Keratinocyte (primary cell): ENCODE data around the gene GOSR1. TPM values are rescaled to one million over a fixed set of nuclear protein-coding genes. Genes with fewer than 3 reads are reported as not detected.

Experiments used
- DNase-seq: peaks from one replicate; pipeline ENCODE4 v3.0.0-alpha.2; 2011; ENCODE audit warnings: low read depth, missing footprints, low spot score
- FAIRE-seq: peaks from 2 replicates; lab custom pipeline; 2011; peaks lifted over from hg19 to GRCh38; lab: Jason Lieb, UNC
- H2AFZ ChIP-seq: 2 replicates; pipeline ENCODE4 v1.6.0; 2012; ENCODE audit warnings: low read length, control low read depth, inconsistent platforms; ENCODE audit not compliant: control insufficient read depth
- H3K27ac ChIP-seq: 2 replicates; pipeline ENCODE4 v1.5.1; 2011; ENCODE audit warnings: low read length; ENCODE audit not compliant: control insufficient read depth, insufficient read depth
- H3K27me3 ChIP-seq: 3 replicates; pipeline ENCODE4 v1.6.0; 2011; ENCODE audit warnings: low read length; ENCODE audit not compliant: control insufficient read depth, insufficient read depth; ENCODE audit errors: extremely low read depth
- H3K36me3 ChIP-seq, 2 experiments: 2 replicates in 1 of 2; 3 replicates in 1 of 2; pipeline ENCODE4 v1.5.1; 2011; ENCODE audit warnings: low read length in 2 of 2, mild to moderate bottlenecking in 1 of 2; ENCODE audit not compliant: control insufficient read depth in 2 of 2, insufficient read depth in 2 of 2; ENCODE audit errors: extremely low read depth in 1 of 2
- H3K4me1 ChIP-seq: 3 replicates; pipeline ENCODE4 v1.5.1; 2011; ENCODE audit warnings: low read length; ENCODE audit not compliant: control insufficient read depth, insufficient read depth; ENCODE audit errors: extremely low read depth
- H3K4me2 ChIP-seq: 3 replicates; pipeline ENCODE4 v1.6.0; 2011; ENCODE audit warnings: low read depth, low read length; ENCODE audit not compliant: control insufficient read depth, insufficient read depth; ENCODE audit errors: extremely low read depth
- H3K4me3 ChIP-seq, 3 experiments: fragments of 200-600 bp in 1 of 3; sonication (generic) in 1 of 3; 2 replicates in 2 of 3; 3 replicates in 1 of 3; pipeline ENCODE4 v1.5.1; 2011 to 2016; ENCODE audit warnings: low read length in 3 of 3, mild to moderate bottlenecking in 3 of 3, control low read depth in 2 of 3, inconsistent platforms in 1 of 3, low read depth in 1 of 3, mixed read lengths in 1 of 3, mixed run types in 1 of 3, moderate library complexity in 1 of 3; ENCODE audit not compliant: control insufficient read depth in 2 of 3, insufficient read depth in 2 of 3; ENCODE audit errors: extremely low read depth in 1 of 3
- H3K79me2 ChIP-seq: 2 replicates; pipeline ENCODE4 v1.6.0; 2012; ENCODE audit warnings: low read length; ENCODE audit not compliant: control insufficient read depth, insufficient read depth
- H3K9ac ChIP-seq: 3 replicates; pipeline ENCODE4 v1.6.0; 2011; ENCODE audit warnings: low read length; ENCODE audit not compliant: control insufficient read depth, insufficient read depth; ENCODE audit errors: extremely low read depth
- H3K9me1 ChIP-seq: 3 replicates; pipeline ENCODE4 v1.6.0; 2011; ENCODE audit warnings: low read length; ENCODE audit not compliant: control insufficient read depth, insufficient read depth; ENCODE audit errors: extremely low read depth
- H3K9me3 ChIP-seq: 2 replicates; pipeline ENCODE4 v1.5.1; 2012; ENCODE audit warnings: low read depth, low read length; ENCODE audit not compliant: control insufficient read depth
- H4K20me1 ChIP-seq: 3 replicates; pipeline ENCODE4 v1.6.0; 2011; ENCODE audit warnings: low read length; ENCODE audit not compliant: control insufficient read depth, insufficient read depth; ENCODE audit errors: extremely low read depth
- EZH2 ChIP-seq: IDR thresholded peaks from one replicate; pipeline ENCODE4 v1.6.1; 2012; ENCODE audit warnings: inconsistent platforms, mild to moderate bottlenecking, low read length, moderate library complexity
- dilution Hi-C: fragments of 300-500 bp; cut with MboI; formaldehyde crosslinking; loops from one replicate; pipeline ENCODE4 v1.7.0; 2020; ENCODE audit warnings: low sequenced_read_pairs; ENCODE audit not compliant: extremely low pct_ligation_motif_present
- polyA plus RNA-seq, 5 experiments: library from polyadenylated mRNA; depleted of rRNA in 3 of 5; stranded (reverse) in 3 of 5; stranded (forward) in 1 of 5; unstranded in 1 of 5; fragments of >200 nt; gene quantifications; 1 replicate in 1 of 5; 2 replicates in 3 of 5; 3 replicates in 1 of 5; pipeline versions ENCODE4 v1.2.1 to v1.2.3, GENCODE V29; 2011 to 2012; ENCODE audit warnings: missing spikeins in 2 of 5, low read depth in 1 of 5, low replicate concordance in 1 of 5
- TF ChIP-seq, protein P1 (sequence below), 3 experiments: IDR thresholded peaks in 1 of 3; conservative IDR thresholded peaks in 1 of 3; optimal IDR thresholded peaks in 1 of 3; 2 replicates in 2 of 3; 3 replicates in 1 of 3; pipeline versions ENCODE3 to v1.5.1; 2011; ENCODE audit warnings: low read length in 3 of 3, mild to moderate bottlenecking in 3 of 3, moderate library complexity in 2 of 3, control low read depth in 1 of 3, inconsistent platforms in 1 of 3; ENCODE audit not compliant: insufficient read depth in 2 of 3; ENCODE audit errors: extremely low read depth in 1 of 3

Gene GOSR1
- polyA plus RNA-seq, 1 donor (not counting 4 experiments of a cell fraction or from before 2014, with no cell fraction given): 24.5 TPM

- Histone ChIP-seq H3K9me3 (no peaks in the 10 kb centered on the region), H3K4me1 (peaks cover 6% of the 10 kb centered on the region), H3K4me3 (no peak overlapping the region), H3K79me2 (peaks cover 22% of the 10 kb centered on the region), H3K4me2 (no peak overlapping the region), H3K9me1 (no peaks in the 10 kb centered on the region), H3K9ac (no peak overlapping the region), H3K36me3 (peaks cover 3 to 22% of the 10 kb centered on the region in 2 experiments), H4K20me1 (no peaks in the 10 kb centered on the region), H3K27me3 (no peaks in the 10 kb centered on the region), H2AFZ (no peak overlapping the region), H3K27ac (no peak overlapping the region)
- no peak for FAIRE-seq
- dilution Hi-C loops: no loop called here
- no peak for DNase-seq
- TF ChIP-seq EZH2: no peak
- TF ChIP-seq, protein P1, sequence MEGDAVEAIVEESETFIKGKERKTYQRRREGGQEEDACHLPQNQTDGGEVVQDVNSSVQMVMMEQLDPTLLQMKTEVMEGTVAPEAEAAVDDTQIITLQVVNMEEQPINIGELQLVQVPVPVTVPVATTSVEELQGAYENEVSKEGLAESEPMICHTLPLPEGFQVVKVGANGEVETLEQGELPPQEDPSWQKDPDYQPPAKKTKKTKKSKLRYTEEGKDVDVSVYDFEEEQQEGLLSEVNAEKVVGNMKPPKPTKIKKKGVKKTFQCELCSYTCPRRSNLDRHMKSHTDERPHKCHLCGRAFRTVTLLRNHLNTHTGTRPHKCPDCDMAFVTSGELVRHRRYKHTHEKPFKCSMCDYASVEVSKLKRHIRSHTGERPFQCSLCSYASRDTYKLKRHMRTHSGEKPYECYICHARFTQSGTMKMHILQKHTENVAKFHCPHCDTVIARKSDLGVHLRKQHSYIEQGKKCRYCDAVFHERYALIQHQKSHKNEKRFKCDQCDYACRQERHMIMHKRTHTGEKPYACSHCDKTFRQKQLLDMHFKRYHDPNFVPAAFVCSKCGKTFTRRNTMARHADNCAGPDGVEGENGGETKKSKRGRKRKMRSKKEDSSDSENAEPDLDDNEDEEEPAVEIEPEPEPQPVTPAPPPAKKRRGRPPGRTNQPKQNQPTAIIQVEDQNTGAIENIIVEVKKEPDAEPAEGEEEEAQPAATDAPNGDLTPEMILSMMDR (optimal IDR thresholded peaks at IDR 0.05 in 1 of 3, IDR thresholded peaks at IDR 0.05 in 1 of 3, conservative IDR thresholded peaks at IDR 0.05 in 1 of 3; ENCODE audit: extremely low read depth in 1 of 3, insufficient read depth in 2 of 3, low read length in 3 of 3): no peak
Observed at GRCh38 chr17:30483159-30483558, 6.0 kb downstream of the GOSR1 start.

DNA sequence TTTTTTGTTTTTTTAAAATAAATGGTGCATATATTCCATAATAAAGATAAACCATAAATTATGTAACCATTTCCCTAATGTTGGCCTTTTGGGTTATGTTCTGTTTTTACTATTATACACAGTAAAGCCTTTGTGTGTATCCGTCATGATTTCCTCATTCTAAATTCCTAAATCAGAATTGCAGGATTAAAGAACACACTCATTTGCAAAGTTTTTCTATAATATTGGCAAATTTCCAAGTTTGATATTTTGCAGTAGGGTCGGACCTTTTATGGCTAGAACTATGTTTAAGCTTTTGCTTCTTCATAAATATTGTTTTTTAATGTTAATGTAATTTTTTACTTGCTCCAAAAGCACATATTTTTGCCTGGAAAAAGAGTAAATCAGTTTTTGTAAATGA lies 16.6 kb downstream of the GOSR1 start:
- FAIRE-seq (no peak), DNase-seq (no peak)
- Histone ChIP-seq H3K9ac (no peak overlapping the region), H3K9me3 (no peaks in the 10 kb centered on the region), H3K79me2 (no peaks in the 10 kb centered on the region), H3K4me2 (no peak overlapping the region), H3K36me3 (peaks cover 11 to 16% of the 10 kb centered on the region in 2 experiments), H3K4me3 (no peak overlapping the region), H2AFZ (no peak overlapping the region), H3K4me1 (no peaks in the 10 kb centered on the region), H3K27ac (no peak overlapping the region), H3K27me3 (no peaks in the 10 kb centered on the region), H4K20me1 (no peaks in the 10 kb centered on the region), H3K9me1 (no peaks in the 10 kb centered on the region)
- TF ChIP-seq, protein P1 (optimal IDR thresholded peaks at IDR 0.05 in 1 of 3, IDR thresholded peaks at IDR 0.05 in 1 of 3, conservative IDR thresholded peaks at IDR 0.05 in 1 of 3; ENCODE audit: extremely low read depth in 1 of 3, insufficient read depth in 2 of 3, low read length in 3 of 3): no peak
- TF ChIP-seq EZH2: no peak
- dilution Hi-C loops: no loop called here
